ENCODE data around the gene ZNF532.

DNA sequence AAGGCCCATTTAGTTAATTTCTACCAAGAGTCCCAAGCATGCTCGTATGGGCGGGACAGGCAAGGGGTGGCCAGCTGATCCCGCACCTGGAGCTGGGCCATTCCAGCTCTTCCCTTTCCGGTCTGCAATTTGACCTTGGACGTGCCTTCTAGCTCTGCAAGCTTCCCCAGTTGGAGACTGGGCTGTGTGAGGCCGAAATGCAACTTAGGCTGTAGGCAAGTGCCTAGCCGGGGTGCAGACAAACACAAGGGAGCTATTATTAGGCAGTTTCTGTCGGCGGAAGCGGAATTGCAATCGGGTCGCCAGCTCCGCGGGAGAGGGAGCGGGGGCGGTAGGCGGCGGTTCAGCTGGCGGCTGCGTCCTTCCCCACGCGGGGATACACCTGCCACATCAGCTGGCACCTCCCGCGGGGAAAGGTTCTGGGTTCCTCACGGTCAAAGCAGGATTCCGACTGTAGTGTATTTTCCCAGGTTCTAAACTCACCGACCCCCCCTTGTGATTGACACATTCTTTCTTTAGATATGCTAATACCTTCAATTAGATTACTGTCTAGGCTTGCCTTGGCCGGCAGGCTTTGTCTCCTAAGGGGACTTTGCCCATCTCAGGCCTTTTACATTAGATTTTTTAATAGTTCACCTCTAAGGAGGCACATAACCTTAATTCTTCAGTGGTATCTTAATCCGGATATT, 17.1 kb upstream of the ZNF532 start:
- TF ChIP-seq EZH2 (IDR thresholded peaks at IDR 0.05), result no peak
- TF ChIP-seq POLR2AphosphoS5 (IDR thresholded peaks at IDR 0.05; ENCODE audit: borderline replicate concordance, low read depth, low read length), result no peak
- no peak for TF ChIP-seq FOXP2 (optimal IDR thresholded peaks at IDR 0.05; ENCODE audit: control extremely low read depth, extremely low read length, insufficient read depth)

All from SK-N-MC (cell line).